Fibroblast of the aortic adventitia (primary cell): ENCODE measurements around the gene UBAC2. TPM values are rescaled to one million over a fixed set of nuclear protein-coding genes. Genes with fewer than 3 reads are reported as not detected.

Experiments used
- DNase-seq: peaks from one replicate; pipeline ENCODE4 v3.0.0-alpha.2; 2010; ENCODE audit warnings: low read depth
- H3K4me3 ChIP-seq: 2 replicates; pipeline ENCODE4 v1.5.1; 2011; ENCODE audit warnings: low read depth, mild to moderate bottlenecking, control low read depth, low read length, moderate library complexity
- total RNA-seq: library from RNA; depleted of rRNA; stranded (reverse); fragments of >200 nt; gene quantifications from 2 replicates; pipeline ENCODE4 v1.2.3, GENCODE V29; 2012; ENCODE audit warnings: low replicate concordance
- TF ChIP-seq, protein P1 (sequence below): IDR thresholded peaks from 2 replicates; pipeline ENCODE4 v1.5.1; 2011; ENCODE audit warnings: mild to moderate bottlenecking, low read length, control low read depth, inconsistent platforms; ENCODE audit not compliant: insufficient read depth

Gene UBAC2
- total RNA-seq, 1 donor: 33.8 TPM

DNA sequence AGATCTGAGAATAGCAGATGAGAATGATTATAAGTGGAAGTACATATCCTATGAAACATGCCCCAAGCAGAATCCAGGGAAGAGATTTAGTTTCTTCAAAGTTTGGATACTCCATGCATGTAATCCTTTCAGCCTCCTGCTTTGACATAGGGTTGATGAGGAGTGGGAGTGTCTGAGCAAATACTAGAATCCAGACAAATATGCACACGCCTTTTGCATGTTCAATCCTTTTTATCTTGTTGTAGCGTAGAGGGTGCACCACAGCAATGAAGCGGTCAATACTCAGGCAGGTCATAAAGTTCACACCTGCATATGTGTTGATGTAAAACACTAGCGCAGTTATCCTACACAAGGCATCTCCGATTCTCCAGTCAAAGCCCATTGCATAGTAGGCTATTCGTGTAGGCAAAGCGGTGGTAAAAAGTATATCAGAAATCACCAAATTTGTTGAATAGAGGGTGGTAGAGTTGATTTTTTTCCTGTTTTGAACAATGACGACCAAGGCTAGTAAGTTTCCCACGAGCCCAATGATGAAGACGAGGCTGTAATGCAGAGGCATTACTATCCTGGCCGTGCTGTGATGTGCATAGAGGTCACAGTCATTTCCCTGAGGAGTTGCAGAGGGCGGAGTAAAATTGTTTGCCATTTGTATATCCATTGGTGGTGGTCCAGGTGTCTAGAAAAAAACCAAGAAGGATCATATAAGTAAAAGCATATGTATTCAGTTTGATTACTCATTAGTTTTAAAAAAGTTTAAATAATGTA lies 95.0 kb downstream of the UBAC2 start:
- no peak for DNase-seq
- TF ChIP-seq, protein P1, sequence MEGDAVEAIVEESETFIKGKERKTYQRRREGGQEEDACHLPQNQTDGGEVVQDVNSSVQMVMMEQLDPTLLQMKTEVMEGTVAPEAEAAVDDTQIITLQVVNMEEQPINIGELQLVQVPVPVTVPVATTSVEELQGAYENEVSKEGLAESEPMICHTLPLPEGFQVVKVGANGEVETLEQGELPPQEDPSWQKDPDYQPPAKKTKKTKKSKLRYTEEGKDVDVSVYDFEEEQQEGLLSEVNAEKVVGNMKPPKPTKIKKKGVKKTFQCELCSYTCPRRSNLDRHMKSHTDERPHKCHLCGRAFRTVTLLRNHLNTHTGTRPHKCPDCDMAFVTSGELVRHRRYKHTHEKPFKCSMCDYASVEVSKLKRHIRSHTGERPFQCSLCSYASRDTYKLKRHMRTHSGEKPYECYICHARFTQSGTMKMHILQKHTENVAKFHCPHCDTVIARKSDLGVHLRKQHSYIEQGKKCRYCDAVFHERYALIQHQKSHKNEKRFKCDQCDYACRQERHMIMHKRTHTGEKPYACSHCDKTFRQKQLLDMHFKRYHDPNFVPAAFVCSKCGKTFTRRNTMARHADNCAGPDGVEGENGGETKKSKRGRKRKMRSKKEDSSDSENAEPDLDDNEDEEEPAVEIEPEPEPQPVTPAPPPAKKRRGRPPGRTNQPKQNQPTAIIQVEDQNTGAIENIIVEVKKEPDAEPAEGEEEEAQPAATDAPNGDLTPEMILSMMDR: no peak
- H3K4me3 ChIP-seq: no peak overlapping the region

DNA sequence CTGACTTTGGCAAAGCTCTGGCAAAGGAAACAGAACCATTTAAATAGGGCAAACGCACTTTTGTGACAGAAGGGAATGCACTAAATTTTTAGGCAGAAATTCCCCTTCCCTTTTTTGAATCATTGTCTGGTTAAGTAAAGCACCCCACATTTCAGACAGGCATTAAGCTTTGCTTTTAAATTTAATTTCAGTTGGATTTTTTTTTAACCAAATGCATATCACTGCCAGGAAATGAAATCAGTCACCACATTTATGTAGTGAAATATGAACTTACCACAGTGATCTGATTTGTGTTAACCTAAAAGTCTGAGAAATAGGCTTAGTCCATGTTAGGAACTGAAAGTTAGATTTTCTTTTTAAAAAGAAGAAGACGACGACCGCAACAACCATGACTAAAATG lies 95.7 kb downstream of the UBAC2 start:
- no peak for DNase-seq
- TF ChIP-seq, protein P1: no peak
- H3K4me3 ChIP-seq: no peak overlapping the region

DNA sequence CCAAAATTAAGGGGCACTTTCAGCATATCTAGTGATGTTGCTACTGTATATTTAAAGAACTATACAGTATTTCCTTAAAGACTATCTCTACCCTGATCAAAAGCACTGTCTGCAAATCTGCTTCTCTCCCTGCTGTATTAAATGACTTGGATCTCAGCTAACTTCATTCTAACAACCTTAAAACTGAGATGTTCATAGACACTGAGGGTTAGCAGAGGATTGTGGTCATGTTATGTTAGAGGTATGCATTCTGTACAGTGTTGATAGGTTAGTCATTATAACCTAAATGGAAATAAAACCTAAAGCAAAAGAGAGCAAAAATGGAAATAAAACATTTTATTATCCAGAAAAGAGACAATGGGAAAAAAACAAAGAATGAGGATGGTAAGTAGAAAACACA lies 96.7 kb downstream of the UBAC2 start:
- TF ChIP-seq, protein P1: no peak
- H3K4me3 ChIP-seq: no peak overlapping the region
- DNase-seq: no peak

DNA sequence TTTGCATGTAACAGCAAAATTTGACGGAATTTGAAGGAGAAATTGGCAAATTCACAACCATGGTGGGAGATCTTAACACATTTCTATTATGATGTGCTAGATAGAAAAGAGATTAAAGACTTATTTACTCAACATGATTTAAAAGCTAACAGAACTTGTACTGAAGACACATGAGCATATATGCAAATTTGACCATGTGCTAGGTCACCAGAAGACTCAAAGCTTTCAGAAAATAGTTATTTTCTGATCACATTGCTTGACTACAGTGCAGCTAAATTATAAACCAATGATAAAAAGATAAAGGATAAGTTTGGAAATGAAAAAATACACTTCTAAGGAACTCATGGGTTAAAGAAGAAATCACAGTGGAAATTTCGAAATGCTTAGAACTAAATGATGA lies 97.4 kb downstream of the UBAC2 start:
- DNase-seq: no peak
- H3K4me3 ChIP-seq: no peak overlapping the region
- TF ChIP-seq, protein P1: no peak

DNA sequence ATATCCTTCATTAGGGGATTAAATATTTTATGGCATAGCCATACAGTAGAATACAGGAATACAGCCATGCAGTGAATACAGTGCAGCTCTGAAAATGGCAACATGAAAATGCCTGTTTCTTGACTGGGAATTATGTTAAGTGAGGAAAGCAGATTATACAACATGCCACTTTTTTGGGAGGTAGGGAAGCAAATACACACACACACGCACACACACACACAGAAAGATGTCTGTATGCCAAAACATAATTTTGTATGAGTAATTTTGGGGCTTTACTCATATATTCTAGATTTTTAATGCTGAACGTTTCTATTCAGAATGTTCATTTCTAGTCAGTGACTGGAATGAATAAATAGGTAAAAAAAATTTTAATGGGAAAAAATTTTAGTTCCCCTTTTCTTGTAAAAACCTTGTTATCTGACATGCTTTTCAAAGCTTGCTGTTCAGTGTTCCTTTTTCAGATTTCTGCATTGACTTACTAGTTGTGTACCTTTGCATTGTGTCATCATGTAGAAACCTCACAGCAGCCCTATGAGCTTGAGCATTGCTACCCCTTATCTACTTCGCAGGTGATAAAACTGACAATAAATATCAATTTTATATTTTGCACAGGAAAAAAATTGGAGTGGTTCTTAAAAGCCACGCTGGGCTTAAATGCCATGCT lies 98.7 kb downstream of the UBAC2 start:
- TF ChIP-seq, protein P1: no peak
- no peak for DNase-seq
- H3K4me3 ChIP-seq: no peak overlapping the region

DNA sequence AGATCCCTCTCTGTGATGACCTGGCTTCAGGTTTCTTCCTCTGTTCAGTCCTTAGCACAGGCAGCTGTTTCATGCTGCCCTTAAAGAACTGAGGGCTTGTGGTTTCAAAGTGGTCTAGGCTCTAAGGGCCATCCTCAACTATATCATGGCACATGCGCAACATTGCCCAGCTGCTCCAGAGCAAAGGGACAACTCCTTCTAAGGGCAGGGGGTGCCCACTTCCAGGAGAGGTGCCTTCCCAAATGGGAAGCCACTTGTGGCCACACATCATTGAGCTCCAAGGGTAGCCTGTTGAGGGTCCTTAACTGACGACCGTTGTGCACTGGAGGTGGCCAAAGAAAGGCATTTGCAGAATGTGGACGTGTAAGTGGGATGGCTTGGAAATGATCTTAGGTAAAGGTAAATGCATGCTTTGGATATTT lies 99.3 kb downstream of the UBAC2 start:
- TF ChIP-seq, protein P1: no peak
- no peak overlapping the region for H3K4me3 ChIP-seq
- no peak for DNase-seq
